Activated CD8-positive, alpha-beta memory T cell treated with anti-CD3 and anti-CD28 coated beads for 24 hours (primary cell): ENCODE results near the gene PPL.
"Not testable (repeated sequence)": the region's sequence is repeated elsewhere in the genome, so short reads cannot be mapped to it uniquely, and the experiment has no call there.

Experiments used
- DNase-seq: peaks from one replicate; pipeline ENCODE4 v3.0.0-alpha.2; 2020

Gene PPL

DNA sequence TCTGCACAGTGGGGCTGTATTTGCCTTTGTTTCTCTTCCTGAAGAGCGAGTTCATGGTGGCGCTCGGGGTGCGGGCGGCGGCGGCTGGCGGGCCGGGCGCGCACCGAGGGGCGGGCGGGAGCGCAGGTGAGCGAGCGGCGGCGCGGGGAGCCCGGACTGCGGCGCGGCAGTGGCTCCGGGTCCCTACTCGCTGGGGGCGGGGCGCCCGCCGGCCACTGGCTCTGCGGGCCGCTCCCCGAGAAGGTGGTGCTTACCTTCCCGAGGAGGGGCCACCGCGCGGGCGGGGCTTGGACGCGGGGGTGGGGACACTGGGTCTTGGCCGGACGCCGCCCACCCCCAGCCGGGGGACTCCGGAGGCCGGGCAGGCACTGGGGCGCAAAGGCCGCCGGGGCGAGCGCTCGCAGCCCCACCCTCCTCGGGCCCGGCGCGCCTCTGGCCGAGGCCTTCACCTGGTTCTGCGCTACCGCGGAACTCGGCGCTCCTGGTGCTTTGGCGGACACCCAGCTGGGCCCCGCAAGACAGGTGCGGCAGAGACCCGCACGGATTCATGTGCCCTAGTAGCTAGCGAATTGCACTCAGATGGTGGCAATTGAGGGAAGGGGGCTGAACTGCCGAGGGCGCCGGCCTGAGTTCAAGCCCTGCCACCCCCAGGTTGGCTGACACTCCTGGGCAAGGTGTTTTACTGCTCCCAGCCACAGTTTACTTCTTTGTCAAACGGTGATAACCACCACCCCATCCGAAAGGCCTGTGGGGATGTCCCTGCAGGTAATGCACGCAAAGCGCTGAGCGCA is at the start of gene PPL:
TSS of gene PPL (minus strand) at position 158 of the 791 bp plus-strand sequence. CDS start at position 55, 103 bp downstream.
- DNase-seq: peak; percentile 59

DNA sequence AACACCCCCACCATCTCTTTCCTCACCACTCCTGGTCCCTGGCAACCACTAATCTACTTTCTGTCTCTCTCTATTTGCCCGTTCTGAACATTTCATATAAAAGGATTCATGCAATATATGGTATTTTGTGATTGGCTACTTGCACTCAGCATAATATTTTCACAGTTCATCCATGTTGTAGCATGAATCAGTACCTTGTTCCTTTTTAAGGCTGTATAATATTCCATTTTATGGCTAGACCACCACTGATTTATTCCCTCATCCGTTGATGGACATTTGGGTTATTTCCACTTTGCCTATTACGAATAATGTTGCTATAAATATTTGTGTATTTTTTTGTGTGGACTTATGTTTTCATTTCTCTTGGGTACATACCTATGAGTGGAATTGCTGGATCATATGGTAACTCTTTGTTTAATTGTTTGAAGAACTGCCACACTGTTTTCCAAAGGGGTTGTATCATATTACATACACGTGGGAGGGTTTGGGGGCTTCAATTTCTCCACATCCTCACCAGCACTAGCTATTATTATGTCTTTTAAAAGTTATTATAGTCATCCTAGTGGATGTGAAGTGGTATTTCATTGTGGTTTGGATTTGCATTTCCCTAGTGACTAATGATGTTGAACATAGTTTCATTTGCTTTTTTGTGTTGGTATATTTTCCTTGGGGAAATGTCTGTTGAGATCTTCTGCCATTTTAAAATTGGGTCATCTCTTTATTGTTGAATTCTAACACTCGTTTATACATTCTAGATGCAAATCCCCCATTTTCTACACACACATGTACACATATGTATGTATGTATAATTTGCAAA is 47.4 kb upstream of the PPL start:
- no peak for DNase-seq

DNA sequence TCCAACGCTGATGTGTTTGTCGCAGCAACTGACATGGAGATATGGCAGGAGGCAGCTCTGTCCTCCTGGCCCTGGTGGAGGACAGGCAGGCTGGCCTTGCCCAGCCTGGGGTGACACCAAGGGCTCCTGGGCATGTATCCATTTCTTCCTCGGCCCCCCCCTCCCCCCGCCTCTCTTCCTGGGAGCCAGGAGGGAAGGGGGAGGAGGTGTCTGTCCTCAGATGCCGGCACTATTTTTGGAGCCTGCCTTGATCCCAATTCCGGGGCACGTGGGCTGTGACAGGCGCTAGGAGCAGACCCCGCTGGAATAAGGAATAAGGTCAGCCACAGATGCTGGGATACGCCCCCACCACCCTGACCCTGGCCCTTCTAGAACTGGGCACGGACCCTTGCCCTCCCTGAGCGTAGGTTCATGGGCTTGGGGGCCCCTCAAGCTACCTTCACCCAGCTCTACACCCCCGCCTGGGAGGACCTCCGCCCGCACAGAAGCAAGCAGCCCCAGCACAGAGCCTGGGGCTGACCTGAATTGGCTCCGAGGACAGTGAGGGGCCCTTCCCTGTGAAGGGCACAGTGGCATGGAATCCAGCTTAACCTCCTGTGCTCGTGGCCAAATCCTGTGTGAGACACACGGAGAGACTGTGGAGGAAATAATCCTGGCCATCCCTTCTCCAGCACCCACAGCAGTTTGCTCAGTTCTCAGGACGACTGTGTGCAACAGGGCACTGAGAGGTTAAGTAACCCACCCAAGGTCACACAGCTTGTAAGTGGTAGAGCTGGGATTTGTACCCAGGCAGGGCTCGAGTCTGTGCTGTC is 45.3 kb upstream of the PPL start:
- DNase-seq: no peak

- no peak for DNase-seq
These were observed 44.5 kb upstream of the PPL start for GRCh38 chr16:4981473-4981872.

- no peak for DNase-seq
These were observed 43.7 kb upstream of the PPL start for GRCh38 chr16:4980691-4981090.

DNA sequence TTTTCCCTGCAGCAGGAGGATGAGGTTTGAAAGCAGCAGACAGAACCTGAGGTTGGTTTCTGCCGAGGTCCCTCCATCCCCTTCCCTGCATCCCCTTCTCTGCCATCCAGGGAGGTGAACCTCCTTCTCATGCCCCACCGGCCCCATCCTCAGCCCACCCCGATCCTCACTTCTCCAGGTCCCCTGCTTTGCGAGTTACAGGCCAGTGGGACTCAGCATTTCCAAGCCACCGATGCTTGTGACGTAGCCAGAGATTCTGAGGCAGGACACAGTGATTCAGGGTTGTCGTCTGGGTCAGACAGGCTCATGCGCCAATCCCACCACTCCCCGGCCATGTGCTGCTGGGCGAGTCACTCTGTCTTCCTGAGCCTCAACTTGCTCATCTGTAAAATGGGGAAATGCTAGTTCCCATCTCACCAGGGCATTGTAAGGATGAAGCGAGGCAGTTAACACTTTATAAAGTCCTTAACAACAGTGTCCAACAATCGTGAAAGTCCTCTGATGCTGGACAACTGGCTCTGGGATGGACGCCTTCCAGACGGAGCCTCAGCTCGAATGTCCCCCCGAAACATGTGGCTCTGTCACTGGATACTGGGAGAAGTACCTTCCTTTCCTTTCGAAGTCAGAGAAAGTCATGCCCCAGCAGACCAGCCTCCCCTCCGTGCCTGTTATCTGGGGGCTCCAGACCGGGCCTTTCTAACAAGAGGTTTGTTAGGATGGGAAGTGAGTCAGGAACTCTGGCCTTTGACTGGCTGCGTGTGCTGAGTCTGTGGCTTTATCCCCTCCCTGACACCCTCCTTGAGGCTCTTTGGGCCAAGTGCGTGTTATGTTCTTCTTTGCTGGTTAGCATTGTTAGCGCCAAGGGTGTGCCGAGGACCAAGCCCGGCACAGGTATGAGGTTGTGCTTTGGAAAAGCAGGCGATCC is 43.0 kb upstream of the PPL start:
- no peak for DNase-seq

GRCh38 chr16:4979164-4979563 is 42.2 kb upstream of the PPL start:
- no peak for DNase-seq

GRCh38 chr16:4976611-4977145 is 39.7 kb upstream of the PPL start:
- no peak for DNase-seq

DNA sequence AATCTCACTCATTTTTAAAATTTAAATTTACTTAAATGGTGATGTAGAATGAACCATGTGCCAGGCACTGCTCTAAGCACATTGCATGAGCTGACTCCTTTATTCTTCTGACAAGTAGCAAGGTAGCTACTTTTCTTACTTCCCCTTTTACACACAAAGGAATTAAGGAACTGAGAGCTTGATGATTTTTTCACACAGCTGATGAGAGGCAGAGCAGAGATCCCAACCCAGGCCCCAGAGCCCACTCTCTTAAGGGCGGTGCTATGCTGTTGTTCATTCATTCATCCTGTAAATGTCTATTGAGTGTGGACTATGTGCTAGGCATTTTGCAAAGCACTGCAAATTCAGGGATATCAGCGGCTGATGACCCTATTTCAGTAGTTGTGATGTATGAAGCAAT is 39.1 kb upstream of the PPL start:
- no peak for DNase-seq

DNA sequence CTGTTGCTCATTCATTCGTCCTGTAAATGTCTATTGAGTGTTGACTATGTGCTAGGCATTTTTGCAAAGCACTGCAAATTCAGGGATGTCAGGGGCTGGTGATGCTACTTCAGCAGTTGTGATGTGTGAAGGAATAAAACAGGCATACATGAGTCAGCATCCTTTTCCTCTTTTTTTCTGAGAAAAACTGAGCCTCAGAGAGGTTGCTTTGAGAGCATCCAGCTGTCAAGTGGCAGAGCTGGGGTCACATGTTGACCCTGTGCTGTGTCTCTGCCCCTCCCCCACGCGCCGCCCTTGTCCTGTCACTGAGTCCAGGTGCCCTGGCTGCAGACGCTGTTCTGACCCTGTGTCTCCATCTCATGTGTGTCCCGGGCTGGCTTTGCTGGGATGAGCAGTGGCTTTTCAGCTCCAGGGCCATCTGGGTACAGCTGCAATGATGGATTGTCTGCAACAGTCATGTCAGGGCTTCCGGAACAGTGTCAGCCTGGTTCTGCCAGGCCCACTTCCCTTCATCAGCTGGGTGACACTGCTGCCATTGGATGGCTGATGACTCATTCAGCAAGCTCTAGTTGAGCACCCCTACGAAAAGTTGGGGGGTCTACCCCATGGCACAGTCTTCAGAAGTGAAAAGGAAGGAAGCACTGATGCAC is 36.1 kb upstream of the PPL start:
- no peak for DNase-seq

GRCh38 chr16:4970010-4970409 is 33.1 kb upstream of the PPL start:
- DNase-seq: no peak

DNA sequence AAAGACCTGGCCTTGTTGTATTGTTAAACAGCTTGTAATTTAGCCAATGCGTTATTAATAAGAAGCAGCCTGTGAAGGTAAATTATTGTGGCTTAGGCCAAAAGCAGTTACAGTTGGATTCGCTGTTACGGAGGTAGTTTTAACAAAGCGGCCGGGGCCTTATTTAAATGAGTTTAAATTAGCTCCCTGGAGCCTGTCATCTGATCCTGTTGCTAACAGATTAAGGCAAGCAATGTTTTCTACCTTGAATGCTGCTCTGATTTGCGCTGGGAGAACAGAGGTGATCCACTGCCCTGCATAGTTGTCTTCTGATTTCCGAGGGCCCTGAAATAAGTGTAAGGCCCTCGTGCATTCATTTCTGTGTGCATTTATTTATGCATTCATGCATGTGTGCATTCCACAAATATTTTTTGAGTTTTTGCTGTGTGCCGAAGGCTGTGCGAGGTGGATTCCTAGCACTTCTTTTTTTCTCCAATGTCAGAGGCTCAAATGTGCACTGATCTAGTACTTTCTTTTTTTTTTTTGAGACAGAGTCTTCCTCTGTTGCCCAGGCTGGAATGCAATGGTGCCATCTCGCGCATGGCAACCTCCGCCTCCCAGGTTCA is 32.0 kb upstream of the PPL start:
- no peak for DNase-seq

DNA sequence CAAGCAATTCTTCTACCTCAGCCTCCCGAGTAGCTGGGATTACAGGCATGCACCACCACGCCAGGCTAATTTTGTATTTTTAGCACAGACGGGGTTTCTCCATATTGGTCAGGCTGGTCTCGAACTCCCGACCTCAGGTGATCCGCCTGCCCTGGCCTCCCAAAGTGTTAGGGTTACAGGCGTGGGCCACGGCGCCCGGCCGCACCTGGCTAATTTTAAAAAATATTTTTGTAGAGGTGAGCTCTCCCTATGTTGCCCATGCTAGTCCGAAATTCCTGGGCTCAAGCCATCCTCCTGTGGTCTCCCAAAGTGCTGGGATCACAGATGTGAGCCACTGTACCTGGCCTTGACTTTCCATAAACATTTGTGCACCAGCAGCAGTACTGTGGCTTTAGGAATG is 31.3 kb upstream of the PPL start:
- not testable (repeated sequence) for DNase-seq

- DNase-seq: no peak
These were observed 29.9 kb upstream of the PPL start for GRCh38 chr16:4966736-4967453.

DNA sequence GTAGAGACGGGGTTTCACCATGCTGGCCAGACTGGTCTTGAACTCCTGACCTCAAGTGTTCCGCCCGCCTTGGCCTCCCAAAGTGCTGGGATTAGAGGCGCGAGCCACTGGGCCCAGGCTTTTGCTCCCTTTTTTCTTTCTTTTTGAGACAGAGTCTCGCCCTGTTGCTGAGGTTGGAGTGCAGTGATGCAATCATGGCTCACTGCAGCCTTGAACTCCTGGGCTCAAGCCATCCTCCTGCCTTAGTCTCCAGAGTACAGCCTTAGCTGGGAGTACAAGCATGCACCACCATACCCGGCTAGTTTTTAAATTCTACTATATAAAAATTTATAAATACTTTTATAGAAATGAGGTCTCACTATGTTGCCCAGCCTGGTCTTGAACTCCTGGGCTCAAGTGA is 26.6 kb upstream of the PPL start:
- not testable (repeated sequence) for DNase-seq

- no peak for DNase-seq
These were observed 25.8 kb upstream of the PPL start for GRCh38 chr16:4962716-4963115.

DNA sequence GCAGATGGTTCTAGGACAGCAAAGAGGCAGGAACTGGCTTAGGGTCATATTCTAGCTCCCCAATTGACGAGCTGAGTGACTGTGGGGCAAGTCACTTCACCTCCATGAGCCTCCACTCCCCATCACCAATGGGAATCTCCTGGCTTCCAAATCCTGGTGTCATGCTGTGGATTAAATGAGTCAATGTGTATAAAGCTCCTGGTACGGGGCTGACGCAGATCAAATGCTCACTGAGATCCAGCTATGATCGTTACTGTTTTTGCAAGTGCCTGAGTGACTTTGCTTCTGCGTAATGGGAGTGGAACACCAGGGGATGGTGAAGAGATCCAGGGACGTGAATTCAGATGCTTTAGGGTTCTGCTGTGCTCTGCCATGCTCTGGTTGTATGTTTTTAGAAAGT is 23.6 kb upstream of the PPL start:
- DNase-seq: no peak

- DNase-seq: no peak
These were observed 21.8 kb upstream of the PPL start for GRCh38 chr16:4958510-4959438.
